SU-DHL-6 (cell line): Measurements from ENCODE around the gene CYP2A13.

Source experiments
- EZH2phosphoT487 ChIP-seq: fragments of 200-600 bp; sonication (generic), shearing (Covaris generic); conservative IDR thresholded peaks from 2 replicates; pipeline ENCODE4 v1.6.1; 2018; ENCODE audit warnings: mild to moderate bottlenecking, antibody characterized with exemption, low read length, moderate library complexity, mixed read lengths
- TF ChIP-seq, protein P1 (sequence below): fragments of 200-600 bp; sonication (generic); IDR thresholded peaks from one replicate; pipeline ENCODE4 v1.5.1; 2017; ENCODE audit warnings: antibody characterized with exemption, mild to moderate bottlenecking, low read length, moderate library complexity; ENCODE audit not compliant: insufficient read depth, poor library complexity, severe bottlenecking

DNA sequence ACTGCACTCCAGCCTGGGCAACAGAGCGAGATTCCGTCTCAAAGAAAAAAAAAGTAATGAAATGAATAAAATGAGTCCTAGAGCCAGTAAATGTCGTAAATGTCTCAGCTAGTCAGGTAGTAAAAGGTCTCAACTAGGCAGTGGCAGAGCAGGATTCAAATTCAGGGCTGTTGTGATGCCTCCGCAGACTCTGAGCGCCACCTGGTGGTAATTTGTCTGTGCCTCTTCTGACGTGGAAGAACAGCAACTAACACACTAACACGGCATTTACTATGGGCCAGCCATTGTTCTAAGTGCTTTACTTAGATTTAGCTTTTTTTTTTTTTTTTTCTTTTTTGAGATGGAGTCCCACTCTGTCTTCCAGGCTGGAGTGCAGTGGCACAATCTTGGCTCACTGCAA lies 56.2 kb downstream of the CYP2A13 start:
- TF ChIP-seq, protein P1, sequence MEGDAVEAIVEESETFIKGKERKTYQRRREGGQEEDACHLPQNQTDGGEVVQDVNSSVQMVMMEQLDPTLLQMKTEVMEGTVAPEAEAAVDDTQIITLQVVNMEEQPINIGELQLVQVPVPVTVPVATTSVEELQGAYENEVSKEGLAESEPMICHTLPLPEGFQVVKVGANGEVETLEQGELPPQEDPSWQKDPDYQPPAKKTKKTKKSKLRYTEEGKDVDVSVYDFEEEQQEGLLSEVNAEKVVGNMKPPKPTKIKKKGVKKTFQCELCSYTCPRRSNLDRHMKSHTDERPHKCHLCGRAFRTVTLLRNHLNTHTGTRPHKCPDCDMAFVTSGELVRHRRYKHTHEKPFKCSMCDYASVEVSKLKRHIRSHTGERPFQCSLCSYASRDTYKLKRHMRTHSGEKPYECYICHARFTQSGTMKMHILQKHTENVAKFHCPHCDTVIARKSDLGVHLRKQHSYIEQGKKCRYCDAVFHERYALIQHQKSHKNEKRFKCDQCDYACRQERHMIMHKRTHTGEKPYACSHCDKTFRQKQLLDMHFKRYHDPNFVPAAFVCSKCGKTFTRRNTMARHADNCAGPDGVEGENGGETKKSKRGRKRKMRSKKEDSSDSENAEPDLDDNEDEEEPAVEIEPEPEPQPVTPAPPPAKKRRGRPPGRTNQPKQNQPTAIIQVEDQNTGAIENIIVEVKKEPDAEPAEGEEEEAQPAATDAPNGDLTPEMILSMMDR: peak; percentile 77
- TF ChIP-seq EZH2phosphoT487: no peak
